Ishikawa (cell line): ENCODE results near the gene IFT74.

Experiments used
- CEBPB ChIP-seq: IDR thresholded peaks from 2 replicates; pipeline ENCODE4 v1.6.1; 2012
- CREB1 ChIP-seq: IDR thresholded peaks from 2 replicates; pipeline ENCODE4 v1.6.1; 2012; ENCODE audit warnings: low read depth
- EGR1 ChIP-seq: IDR thresholded peaks from 2 replicates; pipeline ENCODE4 v1.6.1; 2012
- EP300 ChIP-seq: IDR thresholded peaks from 2 replicates; pipeline ENCODE4 v1.6.1; 2012; ENCODE audit warnings: borderline replicate concordance
- FOXM1 ChIP-seq: IDR thresholded peaks from 2 replicates; pipeline ENCODE4 v1.6.1; 2012; ENCODE audit warnings: low read depth, borderline replicate concordance
- MAX ChIP-seq: IDR thresholded peaks from 2 replicates; pipeline ENCODE4 v1.6.1; 2012
- NFIC ChIP-seq: IDR thresholded peaks from 2 replicates; pipeline ENCODE4 v1.6.1; 2012
- RAD21 ChIP-seq: IDR thresholded peaks from 2 replicates; pipeline ENCODE4 v1.6.1; 2012; ENCODE audit warnings: low read depth
- REST ChIP-seq: IDR thresholded peaks from 2 replicates; pipeline ENCODE4 v1.6.1; 2012; ENCODE audit warnings: low read depth, mild to moderate bottlenecking
- TAF1 ChIP-seq: IDR thresholded peaks from 2 replicates; pipeline ENCODE4 v1.6.1; 2012; ENCODE audit warnings: low read depth, mild to moderate bottlenecking
- TCF12 ChIP-seq: IDR thresholded peaks from 2 replicates; pipeline ENCODE4 v1.6.1; 2012; ENCODE audit warnings: low read depth
- TEAD4 ChIP-seq: IDR thresholded peaks from 2 replicates; pipeline ENCODE4 v1.6.1; 2012
- USF1 ChIP-seq: IDR thresholded peaks from 2 replicates; pipeline ENCODE4 v1.6.1; 2012
- YY1 ChIP-seq: IDR thresholded peaks from 2 replicates; pipeline ENCODE4 v1.6.1; 2012; ENCODE audit warnings: low read depth
- ZBTB7A ChIP-seq: IDR thresholded peaks from 2 replicates; pipeline ENCODE4 v1.6.1; 2012; ENCODE audit warnings: low read depth

The IFT74 gene

GRCh38 chr9:26928902-26929495, 27.2 kb upstream of the IFT74 start:
- no peak for TF ChIP-seq FOXM1
- no peak for TF ChIP-seq CEBPB
- no peak for TF ChIP-seq TAF1
- no peak for TF ChIP-seq ZBTB7A
- no peak for TF ChIP-seq RAD21
- no peak for TF ChIP-seq TCF12
- no peak for TF ChIP-seq TEAD4
- no peak for TF ChIP-seq YY1
- no peak for TF ChIP-seq REST
- TF ChIP-seq NFIC, result no peak
- TF ChIP-seq EP300, result no peak
- TF ChIP-seq CREB1, result no peak
- TF ChIP-seq EGR1, result no peak
- no peak for TF ChIP-seq MAX
- no peak for TF ChIP-seq USF1

GRCh38 chr9:26935847-26936246, 20.4 kb upstream of the IFT74 start:
- TF ChIP-seq TCF12 (no peak), FOXM1 (no peak), YY1 (no peak), CEBPB (no peak), RAD21 (no peak), REST (no peak), ZBTB7A (no peak), CREB1 (no peak), EGR1 (no peak)

- TF ChIP-seq CEBPB (no peak), YY1 (no peak), EGR1 (no peak), CREB1 (no peak), FOXM1 (no peak), EP300 (no peak), TAF1 (no peak), USF1 (no peak)
These were observed 18.3 kb upstream of the IFT74 start for GRCh38 chr9:26937816-26938371.

GRCh38 chr9:26939955-26940711, 16.1 kb upstream of the IFT74 start:
- TF ChIP-seq CEBPB (no peak), TCF12 (no peak), EGR1 (no peak), RAD21 (no peak), CREB1 (no peak), ZBTB7A (no peak), USF1 (no peak), YY1 (no peak), TAF1 (no peak), NFIC (no peak), MAX (no peak), EP300 (no peak), FOXM1 (no peak), TEAD4 (no peak), REST (no peak)
